IMR-90 (cell line): Measurements from ENCODE around the gene UMODL1. TPM values are rescaled to one million over a fixed set of nuclear protein-coding genes. Genes with fewer than 3 reads are reported as not detected.

Experiments
- ATAC-seq: fragments of 200-7000 bp; cut with Tn5 transposase; 2 replicates; pipeline ENCODE4 v1.9.1; 2020; ENCODE audit warnings: low read depth, mild to moderate bottlenecking, moderate library complexity
- BruUV-seq: library from RNA; stranded (reverse); fragments of 400-500 nt; replicated peaks from 2 replicates; lab custom pipeline; 2021; lab: Mats Ljungman, UMichigan
- CTCF ChIA-PET: fragments of 300-600 bp; formaldehyde crosslinking; extraction: SDS; loops from one replicate; lab custom pipeline; 2021; ENCODE audit warnings: antibody characterized with exemption; lab: Yijun Ruan, JAX
- POLR2A ChIA-PET: fragments of 300-600 bp; sonication (Branson Sonifier 250); formaldehyde crosslinking; loops from one replicate; lab custom pipeline; 2022; ENCODE audit warnings: antibody characterized with exemption; ENCODE audit not compliant: unreplicated experiment; lab: Charles Lee
- DNase-seq: peaks from one replicate; pipeline ENCODE4 v3.0.0; 2013
- H2AFZ ChIP-seq: replicated peaks from 2 replicates; pipeline ENCODE3; 2013; ENCODE audit warnings: low read length, mild to moderate bottlenecking; ENCODE audit not compliant: poor library complexity
- H2AK5ac ChIP-seq: 2 replicates; pipeline ENCODE4 v1.6.1; 2013; ENCODE audit warnings: low read depth, low read length, inconsistent platforms
- H2AK9ac ChIP-seq: replicated peaks from 2 replicates; pipeline ENCODE3; 2013; ENCODE audit warnings: mild to moderate bottlenecking, low read depth, low read length, moderate library complexity; ENCODE audit not compliant: poor library complexity
- H2BK120ac ChIP-seq: 2 replicates; pipeline ENCODE4 v1.6.1; 2013; ENCODE audit warnings: low read depth, low read length, inconsistent platforms
- H2BK15ac ChIP-seq: 3 replicates; pipeline ENCODE4 v1.6.1; 2013; ENCODE audit warnings: low read depth, low read length, inconsistent platforms
- H2BK20ac ChIP-seq: 2 replicates; pipeline ENCODE4 v1.6.1; 2013; ENCODE audit warnings: low read depth, mild to moderate bottlenecking, inconsistent platforms, low read length, moderate library complexity
- H2BK5ac ChIP-seq: 2 replicates; pipeline ENCODE4 v1.6.1; 2013; ENCODE audit warnings: mild to moderate bottlenecking, low read depth, low read length, inconsistent platforms; ENCODE audit not compliant: poor library complexity, severe bottlenecking
- H3K14ac ChIP-seq: replicated peaks from 2 replicates; pipeline ENCODE4 v1.6.1; 2013; ENCODE audit warnings: low read depth, low read length, inconsistent platforms
- H3K18ac ChIP-seq: 2 replicates; pipeline ENCODE4 v1.6.1; 2013; ENCODE audit warnings: low read depth, low read length, control low read depth
- H3K23ac ChIP-seq: 2 replicates; pipeline ENCODE4 v1.6.1; 2013; ENCODE audit warnings: low read depth, low read length, inconsistent platforms
- H3K27ac ChIP-seq: 2 replicates; pipeline ENCODE4 v1.5.1; 2013; ENCODE audit warnings: mild to moderate bottlenecking, control low read depth, low read length; ENCODE audit not compliant: insufficient read depth
- H3K27me3 ChIP-seq: 2 replicates; pipeline ENCODE4 v1.6.1; 2013; ENCODE audit warnings: low read length; ENCODE audit not compliant: control insufficient read depth, insufficient read depth
- H3K36me3 ChIP-seq: 2 replicates; pipeline ENCODE4 v1.6.1; 2013; ENCODE audit warnings: low read length, mixed read lengths; ENCODE audit not compliant: control insufficient read depth, insufficient read depth
- H3K4ac ChIP-seq: 2 replicates; pipeline ENCODE4 v1.6.1; 2013; ENCODE audit warnings: low read depth, low read length, inconsistent platforms
- H3K4me1 ChIP-seq: 2 replicates; pipeline ENCODE4 v1.6.1; 2013; ENCODE audit warnings: low read length, mixed read lengths; ENCODE audit not compliant: control insufficient read depth, insufficient read depth
- H3K4me2 ChIP-seq: 2 replicates; pipeline ENCODE4 v1.6.1; 2013; ENCODE audit warnings: low read depth, mild to moderate bottlenecking, control low read depth, low read length, moderate library complexity
- H3K4me3 ChIP-seq: 2 replicates; pipeline ENCODE4 v1.5.1; 2013; ENCODE audit warnings: low read depth, mild to moderate bottlenecking, control low read depth, low read length, moderate library complexity; ENCODE audit not compliant: insufficient read depth
- H3K56ac ChIP-seq: 2 replicates; pipeline ENCODE4 v1.6.1; 2013; ENCODE audit warnings: low read length, inconsistent platforms; ENCODE audit not compliant: insufficient read depth; ENCODE audit errors: extremely low read depth
- H3K79me1 ChIP-seq, 2 experiments: 2 replicates each; pipeline ENCODE4 v1.6.1; 2013; ENCODE audit warnings: low read length in 2 of 2, inconsistent platforms in 1 of 2, low read depth in 1 of 2
- H3K9ac ChIP-seq: 2 replicates; pipeline ENCODE4 v1.6.1; 2013; ENCODE audit warnings: low read depth, low read length, control low read depth
- H3K9me1 ChIP-seq: 2 replicates; pipeline ENCODE4 v1.6.1; 2013; ENCODE audit warnings: low read length, inconsistent platforms; ENCODE audit not compliant: insufficient read depth
- H3K9me3 ChIP-seq: 2 replicates; pipeline ENCODE4 v1.6.1; 2013; ENCODE audit warnings: low read length; ENCODE audit not compliant: control insufficient read depth, insufficient read depth
- H4K20me1 ChIP-seq: 2 replicates; pipeline ENCODE4 v1.6.1; 2013; ENCODE audit warnings: low read length, inconsistent platforms; ENCODE audit not compliant: insufficient read depth
- H4K5ac ChIP-seq: 2 replicates; pipeline ENCODE4 v1.6.1; 2013; ENCODE audit warnings: mild to moderate bottlenecking, low read depth, low read length, control low read depth
- H4K8ac ChIP-seq, 2 experiments: 2 replicates each; pipeline ENCODE4 v1.6.1; 2013; ENCODE audit warnings: low read depth in 2 of 2, low read length in 2 of 2, control low read depth in 1 of 2, inconsistent platforms in 1 of 2
- H4K91ac ChIP-seq: 2 replicates; pipeline ENCODE4 v1.6.1; 2013; ENCODE audit warnings: low read depth, low read length, inconsistent platforms; ENCODE audit not compliant: insufficient read depth
- BHLHE40 ChIP-seq: fragments of 150-350 bp; IDR thresholded peaks from 2 replicates; pipeline ENCODE4 v1.6.1; 2016; ENCODE audit warnings: mild to moderate bottlenecking, low read depth, low read length
- CEBPB ChIP-seq: IDR thresholded peaks from 2 replicates; pipeline ENCODE4 v1.6.1; 2012; ENCODE audit warnings: low read depth, low read length, improper control_type of control experiment
- CHD1 ChIP-seq: IDR thresholded peaks from 2 replicates; pipeline ENCODE4 v1.6.1; 2012; ENCODE audit warnings: low read depth, low read length, improper control_type of control experiment
- CTCF ChIP-seq: conservative IDR thresholded peaks from 2 replicates; pipeline ENCODE4 v1.5.1; 2012; ENCODE audit warnings: mild to moderate bottlenecking, low read depth, low read length, improper control_type of control experiment
- MAFK ChIP-seq: IDR thresholded peaks from 2 replicates; pipeline ENCODE4 v1.6.1; 2012; ENCODE audit warnings: low read depth, low read length, improper control_type of control experiment
- MAZ ChIP-seq: IDR thresholded peaks from 2 replicates; pipeline ENCODE4 v1.6.1; 2012; ENCODE audit warnings: low read depth, mild to moderate bottlenecking, low read length, improper control_type of control experiment, moderate library complexity, borderline replicate concordance
- MXI1 ChIP-seq: IDR thresholded peaks from 2 replicates; pipeline ENCODE4 v1.6.1; 2012; ENCODE audit warnings: low read depth, mild to moderate bottlenecking, low read length, moderate library complexity, borderline replicate concordance
- NFE2L2 ChIP-seq: fragments of 150-350 bp; IDR thresholded peaks from 2 replicates; pipeline ENCODE4 v1.6.1; 2016; ENCODE audit warnings: low read depth, mild to moderate bottlenecking, low read length
- POLR2A ChIP-seq: IDR thresholded peaks from 2 replicates; pipeline ENCODE4 v1.6.1; 2012; ENCODE audit warnings: mild to moderate bottlenecking, low read depth, low read length
- RAD21 ChIP-seq: IDR thresholded peaks from 2 replicates; pipeline ENCODE4 v1.6.1; 2012; ENCODE audit warnings: low read length, improper control_type of control experiment
- RCOR1 ChIP-seq: IDR thresholded peaks from 2 replicates; pipeline ENCODE4 v1.6.1; 2012; ENCODE audit warnings: mild to moderate bottlenecking, low read length, improper control_type of control experiment; ENCODE audit not compliant: insufficient replicate concordance
- RFX5 ChIP-seq: IDR thresholded peaks from 2 replicates; pipeline ENCODE4 v1.8.0; 2012; ENCODE audit warnings: low read depth, mild to moderate bottlenecking, low read length, moderate library complexity
- SMC3 ChIP-seq: fragments of 150-350 bp; IDR thresholded peaks from 2 replicates; pipeline ENCODE4 v1.6.1; 2016; ENCODE audit warnings: low read depth, mild to moderate bottlenecking, antibody characterized with exemption, low read length, moderate library complexity
- USF2 ChIP-seq: fragments of 150-350 bp; IDR thresholded peaks from 2 replicates; pipeline ENCODE4 v1.6.1; 2017; ENCODE audit warnings: mild to moderate bottlenecking, antibody characterized with exemption, low read length, low read depth
- WGBS, 2 experiments: methylation state at CpG; one replicate each; pipeline versions ENCODE4 v1.1.5 to v1.1.7; 2013; ENCODE audit warnings: missing lambda C conversion rate in 2 of 2; ENCODE audit not compliant: insufficient read length in 1 of 2; ENCODE audit errors: extremely low coverage in 2 of 2; 5-methylcytosine and 5-hydroxymethylcytosine counted together
- dilution Hi-C: fragments of 300-500 bp; cut with HindIII; formaldehyde crosslinking; loops from one replicate; pipeline ENCODE4 v1.14.3; 2018; ENCODE audit warnings: low sequenced_read_pairs; ENCODE audit not compliant: unreplicated experiment
- in situ Hi-C: fragments of 300-500 bp; cut with MboI; formaldehyde crosslinking; loops from 3 replicates; pipeline ENCODE4 v1.14.3; 2019; ENCODE audit warnings: low sequenced_read_pairs, inconsistent platforms, mixed read lengths
- intact Hi-C: fragments of 100-400 bp; cut with micrococcal nuclease; formaldehyde crosslinking; loops from 2 replicates; pipeline ENCODE4 v1.10.0; 2022
- polyA plus RNA-seq, 3 experiments: library from polyadenylated mRNA; depleted of rRNA; stranded (reverse); fragments of >200 nt; gene quantifications; 2 replicates each; pipeline ENCODE4 v1.2.3, GENCODE V29; 2012; ENCODE audit warnings: low replicate concordance in 1 of 3
- total RNA-seq: library from RNA; depleted of rRNA; stranded (reverse); fragments of >200 nt; gene quantifications from 2 replicates; pipeline ENCODE4 v1.2.3, GENCODE V29; 2012
- TF ChIP-seq, protein P1 (sequence below): fragments of 150-350 bp; IDR thresholded peaks from 2 replicates; pipeline ENCODE4 v1.6.1; 2016; ENCODE audit warnings: low read depth, mild to moderate bottlenecking, low read length, moderate library complexity, borderline replicate concordance

UMODL1 gene
- total and polyA plus RNA-seq, 2 of the 4 experiments (the other 2 are of a cell fraction) = 0.02 TPM; not detected in 1

DNA sequence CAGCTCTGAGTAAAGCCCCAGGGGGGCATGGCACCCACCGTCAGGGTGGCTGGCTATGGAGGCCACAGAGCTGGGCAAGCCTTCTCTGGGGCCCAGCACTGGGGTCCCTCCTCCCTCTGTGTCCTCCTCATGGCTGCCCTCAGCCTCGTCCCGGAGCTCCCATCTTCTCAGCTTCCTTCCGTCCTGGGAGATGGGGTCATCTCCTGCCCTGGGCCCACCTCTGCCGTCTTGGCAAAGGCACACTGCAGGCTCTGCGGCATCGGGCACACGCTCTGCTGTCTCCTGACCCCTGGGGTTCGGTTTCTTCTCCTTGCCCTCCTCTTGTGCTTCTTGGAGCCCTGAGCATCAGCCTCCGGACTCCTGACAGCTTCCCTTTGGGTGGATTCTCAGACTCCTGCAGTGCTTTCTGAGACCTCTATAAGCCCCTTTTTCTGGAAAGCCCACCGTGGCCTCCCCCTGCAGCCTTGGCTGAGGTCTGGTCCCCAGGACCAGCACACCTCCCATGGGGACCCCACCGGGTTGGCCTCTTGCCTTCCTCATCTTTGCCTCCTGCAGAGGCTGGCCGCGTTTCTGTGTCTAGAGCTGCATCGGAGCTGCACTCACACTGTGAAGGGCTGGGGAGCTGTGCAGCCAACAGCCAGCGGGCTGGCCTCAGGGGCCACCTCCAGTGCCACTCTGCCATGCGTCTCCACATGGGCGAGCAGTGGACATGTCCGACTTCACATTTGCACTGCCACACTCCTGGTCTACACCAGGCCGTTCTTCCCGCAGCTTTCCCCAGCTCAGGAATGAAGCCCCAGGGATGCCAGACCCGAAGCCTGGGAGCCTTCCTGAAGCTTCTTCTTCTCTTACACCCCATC lies 11.6 kb downstream of the UMODL1 start:
- no peak overlapping the region for H3K27ac ChIP-seq
- BruUV-seq = no TSS peak
- TF ChIP-seq, protein P1, sequence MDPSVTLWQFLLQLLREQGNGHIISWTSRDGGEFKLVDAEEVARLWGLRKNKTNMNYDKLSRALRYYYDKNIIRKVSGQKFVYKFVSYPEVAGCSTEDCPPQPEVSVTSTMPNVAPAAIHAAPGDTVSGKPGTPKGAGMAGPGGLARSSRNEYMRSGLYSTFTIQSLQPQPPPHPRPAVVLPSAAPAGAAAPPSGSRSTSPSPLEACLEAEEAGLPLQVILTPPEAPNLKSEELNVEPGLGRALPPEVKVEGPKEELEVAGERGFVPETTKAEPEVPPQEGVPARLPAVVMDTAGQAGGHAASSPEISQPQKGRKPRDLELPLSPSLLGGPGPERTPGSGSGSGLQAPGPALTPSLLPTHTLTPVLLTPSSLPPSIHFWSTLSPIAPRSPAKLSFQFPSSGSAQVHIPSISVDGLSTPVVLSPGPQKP = no peak
- TF ChIP-seq NFE2L2 (no peak), POLR2A (no peak), CEBPB (no peak), RCOR1 (no peak), CHD1 (no peak), SMC3 (no peak), MAFK (no peak), BHLHE40 (no peak), CTCF (no peak), MAZ (no peak), USF2 (no peak), MXI1 (no peak), RAD21 (no peak), RFX5 (no peak)

More for the DNA sequence above, 11.6 kb downstream of the UMODL1 start:
- Histone ChIP-seq H4K20me1 (no peaks in the 10 kb centered on the region), H3K56ac (no peak overlapping the region), H3K9me3 (no peaks in the 10 kb centered on the region), H2BK15ac (no peak overlapping the region), H3K4me1 (no peaks in the 10 kb centered on the region), H4K5ac (no peak overlapping the region), H3K23ac (no peak overlapping the region), H3K9me1 (no peaks in the 10 kb centered on the region), H2AK5ac (no peak overlapping the region), H2BK5ac (no peak overlapping the region), H2AK9ac (peak overlapping the region; percentile 18), H2BK120ac (no peak overlapping the region), H3K4ac (no peak overlapping the region), H3K27me3 (no peaks in the 10 kb centered on the region; the same call in 1 of the 2 replicates), H3K4me3 (no peak overlapping the region), H3K36me3 (no peaks in the 10 kb centered on the region), H4K91ac (no peak overlapping the region), H2BK20ac (no peak overlapping the region), H3K4me2 (no peak overlapping the region), H3K9ac (no peak overlapping the region), H3K18ac (no peak overlapping the region), H3K79me1 (no peaks in the 10 kb centered on the region), H2AFZ (no peak overlapping the region), H3K14ac (no peak overlapping the region), H4K8ac (no peak overlapping the region)
- ATAC-seq = no peak
- POLR2A ChIA-PET = no interaction called here
- intact Hi-C loops (no loop called here), in situ Hi-C loops (no loop called here), dilution Hi-C loops (no loop called here)
- DNase-seq = no peak
- WGBS, 2 experiments = 83% methylated on average over 8 of the region's 22 CpGs; no CpG with 5 or more reads in 1 of the 2 experiments
- CTCF ChIA-PET = no interaction called here
